Fibroblast of the conjunctiva (primary cell): ENCODE results near the gene GPC6.

Experiments
- DNase-seq: peaks from one replicate; pipeline ENCODE4 v3.0.0-alpha.2; 2010; ENCODE audit warnings: low read depth

Gene GPC6

DNA sequence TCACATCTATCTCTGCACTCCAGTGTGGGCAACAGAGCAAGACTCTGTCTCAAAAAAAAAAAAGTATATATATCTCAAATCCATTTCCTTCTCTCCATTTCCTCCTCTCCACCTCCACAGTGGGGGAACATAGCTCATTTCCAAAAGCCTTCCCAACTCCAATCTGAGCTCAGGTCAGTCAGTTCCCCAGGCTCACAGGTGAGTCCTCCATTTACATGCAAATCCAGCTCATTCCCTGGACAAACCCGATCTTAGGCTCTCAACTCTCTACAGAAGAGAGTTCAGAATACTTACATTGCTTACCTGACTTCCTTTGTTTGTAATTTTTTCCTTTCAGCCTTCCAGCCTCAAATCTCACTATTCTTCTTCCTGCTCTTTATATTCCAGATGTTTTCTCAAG is 518.3 kb downstream of the GPC6 start:
- no peak for DNase-seq

DNA sequence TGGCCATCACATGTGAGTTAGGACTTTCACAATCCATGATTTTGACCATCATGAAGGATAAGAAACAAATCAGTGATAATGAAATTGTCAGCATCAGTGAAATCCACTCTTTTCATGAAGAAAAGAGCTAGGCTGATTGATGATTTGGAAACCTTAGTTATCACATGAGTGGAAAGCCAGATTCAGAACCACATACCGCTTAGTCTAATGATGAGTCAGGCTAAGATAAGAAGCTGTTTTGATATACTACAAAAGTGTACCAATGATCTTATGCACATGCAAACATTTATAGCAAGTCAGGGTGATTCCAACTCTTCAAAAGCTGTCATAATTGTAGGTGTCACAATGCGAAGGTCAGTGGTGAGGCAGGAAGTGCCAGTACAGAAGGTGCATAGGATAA is 519.3 kb downstream of the GPC6 start:
- DNase-seq, result no peak

DNA sequence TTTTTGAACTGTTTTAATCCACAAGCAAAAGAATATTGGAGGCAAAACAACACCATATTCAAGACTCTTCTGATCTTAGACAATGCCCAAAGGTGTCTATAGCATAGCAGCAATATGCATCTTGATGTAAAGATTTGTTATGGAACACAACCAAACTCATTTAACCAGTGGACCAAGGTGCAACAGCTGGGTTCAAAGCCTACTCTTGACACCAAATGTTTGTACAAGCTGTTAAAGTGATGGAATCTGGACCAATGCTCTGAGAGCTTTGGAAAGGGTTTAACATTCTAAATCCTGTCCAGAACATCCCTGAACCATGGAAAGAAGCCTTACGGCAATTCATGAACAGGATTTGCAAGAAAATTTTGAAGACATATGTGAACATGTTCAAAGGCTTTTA is 520.0 kb downstream of the GPC6 start:
- DNase-seq, result no peak

GRCh38 chr13:93750676-93751075 is 524.1 kb downstream of the GPC6 start:
- DNase-seq, result no peak

GRCh38 chr13:93751117-93751516 is 524.5 kb downstream of the GPC6 start:
- DNase-seq, result no peak

DNA sequence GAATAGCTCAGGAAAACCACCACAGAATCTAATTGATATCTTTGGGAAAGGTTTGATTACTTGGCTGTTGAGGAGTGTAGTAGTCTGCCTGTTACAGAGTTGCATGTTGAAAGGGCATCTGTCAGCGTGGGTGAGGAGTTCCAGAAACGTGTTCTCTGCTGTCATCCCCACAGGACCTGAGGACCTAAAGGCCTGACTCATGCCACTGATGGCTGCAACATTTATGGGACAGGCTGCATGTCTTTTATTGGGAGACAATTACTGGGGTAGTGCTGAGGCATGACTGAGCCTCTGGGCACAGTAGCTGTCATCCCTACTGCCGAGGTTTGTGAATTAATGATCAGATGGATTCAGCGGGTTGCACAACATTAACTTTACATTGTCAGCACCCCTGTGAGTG is 525.9 kb downstream of the GPC6 start:
- no peak for DNase-seq

DNA sequence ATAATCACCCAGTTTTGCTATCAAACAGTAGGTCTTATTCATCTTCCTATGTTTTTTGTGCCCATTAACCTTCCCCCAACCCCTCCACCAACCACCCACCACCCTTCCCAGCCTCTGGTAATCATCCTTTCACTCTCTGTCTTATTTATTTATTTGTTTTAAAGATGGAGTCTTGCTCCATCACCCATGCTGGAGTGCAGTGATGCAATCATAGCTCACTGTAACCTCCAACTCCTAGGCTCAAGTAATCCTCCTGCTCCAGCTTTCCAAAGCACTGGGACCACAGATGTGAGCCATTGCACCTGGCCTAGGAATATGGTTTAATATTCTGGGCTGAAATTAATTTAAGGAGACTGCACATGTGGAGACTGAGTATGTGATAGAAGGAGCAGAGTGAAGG is 527.0 kb downstream of the GPC6 start:
- no peak for DNase-seq

GRCh38 chr13:93755341-93755740 is 528.7 kb downstream of the GPC6 start:
- DNase-seq, result no peak

- no peak for DNase-seq
Observed at GRCh38 chr13:93758575-93758974, 532.0 kb downstream of the GPC6 start.

DNA sequence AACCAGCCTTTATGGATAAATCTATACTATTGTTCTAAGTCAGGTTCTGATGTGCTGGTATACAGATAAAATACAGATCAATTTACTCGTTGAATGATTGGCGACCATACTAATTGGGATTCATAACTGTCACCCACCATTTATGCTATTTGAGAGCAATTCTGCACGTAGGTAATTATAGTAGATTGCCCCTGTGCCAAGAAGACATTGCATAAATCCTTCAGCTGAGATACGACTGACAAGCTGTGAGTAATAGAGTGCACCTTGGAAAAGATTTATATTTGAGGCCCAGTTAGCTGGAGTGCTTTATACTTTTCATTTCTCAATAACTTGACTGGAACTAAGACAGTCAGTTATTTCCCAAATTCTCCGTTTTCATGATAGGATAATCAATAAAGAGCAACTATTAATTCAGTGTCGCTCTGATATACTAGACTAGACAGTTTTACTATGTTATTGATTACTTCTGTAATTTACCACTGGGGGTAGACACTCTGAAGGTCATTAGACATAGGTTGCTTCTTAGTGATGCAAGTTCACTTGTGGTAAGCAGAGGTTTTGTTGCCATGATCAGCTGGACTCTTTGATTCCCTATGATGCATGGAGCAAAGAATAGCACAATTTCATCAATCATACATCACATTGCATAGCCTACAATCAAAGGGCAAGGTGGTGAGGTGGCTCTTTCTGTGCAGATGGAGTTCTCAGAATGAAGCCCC is 536.3 kb downstream of the GPC6 start:
- DNase-seq, result no peak

DNA sequence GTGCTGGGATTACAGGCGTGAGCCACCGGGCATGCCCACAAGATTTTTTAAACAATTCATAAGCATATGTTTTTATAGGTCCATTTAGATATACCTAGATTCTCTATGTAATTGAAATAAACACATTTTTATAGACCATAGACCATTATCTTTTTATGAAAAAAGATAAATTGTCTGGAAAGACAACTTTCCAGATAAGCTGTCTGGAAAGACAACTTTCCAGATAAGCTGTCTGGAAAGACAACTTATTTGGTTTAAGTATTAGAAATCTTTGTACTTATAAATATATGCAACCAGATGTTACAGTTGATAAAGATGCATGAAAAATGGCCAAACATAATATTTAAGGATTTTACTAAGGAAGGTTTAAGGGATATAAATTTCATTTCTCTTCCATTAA is 538.5 kb downstream of the GPC6 start:
- DNase-seq, result no peak

DNA sequence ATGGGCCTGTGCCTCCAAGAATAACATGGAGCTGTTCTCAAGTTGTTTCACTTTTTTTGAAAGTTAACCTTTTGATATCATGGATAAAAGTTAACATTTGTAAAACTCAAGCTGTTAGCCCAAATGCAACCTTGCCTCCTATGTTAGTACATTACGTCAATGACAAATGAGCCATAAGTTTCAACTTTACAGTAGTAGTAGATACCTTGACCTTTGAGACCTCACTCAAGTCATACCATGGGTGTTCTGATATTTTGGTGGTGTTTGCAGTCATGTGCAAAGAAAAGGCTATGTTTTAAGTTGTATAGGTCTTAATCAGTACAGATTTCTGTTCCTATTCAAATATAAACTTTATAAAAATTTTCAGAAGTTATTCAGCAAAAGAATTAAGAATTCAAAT is 539.2 kb downstream of the GPC6 start:
- DNase-seq, result no peak

DNA sequence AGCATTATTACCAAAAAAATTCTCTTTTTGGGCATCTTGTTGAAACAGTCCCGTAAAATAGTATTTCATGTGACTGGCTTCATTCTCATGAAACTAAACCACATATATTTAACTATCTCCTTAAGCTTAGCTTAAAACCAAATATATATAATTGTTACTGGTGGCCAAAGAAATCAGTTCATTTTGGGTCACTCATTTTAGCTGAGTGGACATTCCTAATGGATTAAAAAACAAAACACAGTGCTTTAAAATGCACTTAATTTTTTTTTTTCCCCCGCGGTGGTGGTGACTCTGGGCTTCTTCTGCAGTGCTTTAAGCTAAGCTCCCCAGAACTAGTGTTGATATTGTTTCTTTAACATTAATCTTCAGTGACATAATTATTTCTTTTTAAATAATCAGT is 540.1 kb downstream of the GPC6 start:
- DNase-seq, result no peak

DNA sequence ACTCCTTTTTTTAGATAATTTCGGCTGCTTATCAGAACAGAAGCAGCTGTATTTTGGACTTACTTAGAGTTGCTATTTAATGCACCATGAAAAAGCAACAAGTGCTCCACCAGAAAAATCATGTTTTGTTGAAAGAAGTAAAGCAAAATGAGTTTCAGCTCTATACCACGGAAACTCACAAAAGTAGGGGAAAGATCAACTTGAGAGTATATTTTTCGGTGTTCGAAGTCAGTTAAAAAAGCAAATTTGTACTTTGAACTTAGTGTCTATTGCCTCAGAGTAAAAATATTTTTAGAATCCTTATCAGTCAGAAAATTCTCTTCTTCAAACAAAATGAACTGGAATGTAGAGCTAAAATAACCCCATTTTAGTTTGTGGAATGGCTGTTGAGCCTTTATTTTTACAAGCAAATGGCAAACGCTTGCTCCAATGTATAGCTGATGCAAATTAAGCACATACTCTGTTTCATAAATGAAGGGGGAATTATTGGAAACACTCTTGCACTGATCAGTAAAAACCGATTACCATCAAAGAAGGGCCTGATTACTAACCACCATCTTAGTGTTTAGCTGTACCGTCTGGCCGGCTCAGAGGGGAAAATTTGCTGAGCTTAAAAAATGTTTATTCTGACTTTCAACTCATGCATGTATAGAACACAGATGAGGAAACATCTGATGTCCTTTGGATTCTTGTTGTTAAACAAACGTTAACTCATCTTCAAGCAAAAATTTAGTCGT is 540.7 kb downstream of the GPC6 start:
- no peak for DNase-seq

DNA sequence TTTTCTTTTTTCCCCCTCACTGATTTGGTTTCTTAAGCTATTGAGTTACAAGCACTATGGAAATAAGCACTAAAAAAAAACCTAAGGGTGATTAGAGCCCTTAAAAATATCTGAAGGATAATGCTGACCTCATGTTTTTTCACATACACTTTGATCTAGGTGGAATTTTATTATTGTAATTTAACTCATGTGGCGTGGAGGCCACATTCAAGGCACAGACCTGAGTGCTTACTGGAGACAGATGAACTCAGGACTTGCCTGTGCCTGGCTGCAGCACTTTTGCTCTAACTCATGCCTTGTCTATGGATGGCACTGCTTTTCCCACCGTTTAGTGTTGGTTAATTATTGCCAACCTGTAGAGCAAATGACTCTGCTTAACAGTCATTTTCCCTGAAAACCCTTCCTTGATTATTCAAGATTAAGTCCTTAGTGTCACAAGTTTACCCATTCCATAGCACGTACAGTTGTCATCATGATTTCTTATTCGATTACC is 541.4 kb downstream of the GPC6 start:
- DNase-seq, result no peak

GRCh38 chr13:93769101-93769500 is 542.5 kb downstream of the GPC6 start:
- no peak for DNase-seq

- no peak for DNase-seq
Observed at GRCh38 chr13:93769607-93770006, 543.0 kb downstream of the GPC6 start.

DNA sequence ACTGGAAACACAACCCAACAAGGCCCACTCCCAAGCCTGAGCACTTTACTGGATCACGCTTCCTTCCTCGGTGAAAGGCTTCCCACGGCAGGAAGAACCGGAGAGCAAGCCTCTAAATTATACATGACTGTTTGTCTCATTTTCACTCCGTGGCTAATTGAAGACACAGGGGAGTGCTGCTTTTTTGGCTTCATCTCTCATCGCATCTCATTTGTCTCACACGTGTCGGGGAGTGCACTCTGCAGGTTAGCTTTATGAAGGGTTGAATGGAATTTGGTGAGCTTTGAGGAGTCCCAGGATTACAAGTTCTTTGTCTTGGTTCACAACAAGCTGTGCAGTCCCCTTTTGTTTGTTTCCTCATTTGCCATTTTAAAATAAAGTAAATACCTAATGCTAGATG is 544.6 kb downstream of the GPC6 start:
- DNase-seq, result no peak

DNA sequence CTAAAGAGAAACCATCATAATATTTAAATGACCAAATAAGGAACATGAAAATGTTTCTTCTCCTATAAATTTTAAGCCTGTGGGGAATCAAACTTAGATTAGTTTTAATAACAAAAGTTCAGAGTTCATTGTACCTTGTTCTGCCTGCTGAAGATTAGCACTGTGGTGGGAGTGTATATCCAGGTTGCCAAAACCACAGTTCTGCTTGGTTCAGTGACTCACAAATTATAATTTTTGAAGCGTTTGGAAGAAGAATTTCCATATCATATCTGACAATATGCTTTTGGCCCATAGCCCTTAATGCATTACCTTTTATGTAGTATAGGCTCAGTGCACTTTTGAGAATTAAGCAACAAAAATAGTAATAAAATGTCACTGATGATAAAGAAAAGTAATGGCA is 545.2 kb downstream of the GPC6 start:
- DNase-seq, result no peak

- no peak for DNase-seq
Observed at GRCh38 chr13:93774506-93774905, 547.9 kb downstream of the GPC6 start.

DNA sequence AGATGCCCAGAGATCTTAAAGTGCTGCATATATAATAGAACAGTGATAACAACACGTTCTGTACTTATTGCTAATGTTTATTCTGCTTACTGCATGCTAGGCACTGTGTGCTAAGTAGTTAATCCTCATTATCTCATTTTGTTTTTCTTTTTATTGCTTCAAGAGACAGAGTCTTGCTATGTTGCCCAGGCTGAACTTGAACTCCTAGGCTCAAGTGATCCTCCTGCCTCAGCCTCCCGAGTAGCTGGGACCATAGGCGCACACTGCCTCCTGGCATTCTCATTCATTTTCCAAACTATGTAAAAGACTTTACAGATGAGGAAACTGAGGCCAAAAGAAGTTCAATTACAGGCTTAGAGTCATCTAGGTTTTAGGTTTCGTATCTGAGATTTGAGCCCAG is 548.4 kb downstream of the GPC6 start:
- DNase-seq, result no peak

GRCh38 chr13:93775507-93776108 is 549.0 kb downstream of the GPC6 start:
- DNase-seq, result peak; percentile 43

DNA sequence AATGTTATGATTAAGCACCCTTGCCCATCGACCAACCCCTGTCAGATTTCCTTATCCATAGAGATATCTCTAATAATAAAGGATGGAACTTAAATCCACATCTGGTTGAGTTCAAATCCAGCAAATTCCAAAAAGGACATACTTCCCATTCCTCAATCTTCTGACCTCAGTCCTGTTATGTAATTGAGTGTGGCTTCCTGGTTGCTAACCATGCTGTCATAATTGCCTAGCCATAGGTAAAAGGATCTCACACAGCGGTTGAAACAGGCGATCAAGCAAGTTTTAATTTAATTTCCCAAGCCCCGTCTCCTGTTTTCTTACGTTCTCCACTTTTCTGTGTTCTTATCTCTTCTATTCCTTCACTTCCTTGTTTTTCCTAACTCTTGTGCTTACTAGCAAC is 550.3 kb downstream of the GPC6 start:
- no peak for DNase-seq
